T-helper 1 cell (primary cell): ENCODE results near the gene CAMTA1.

ENCODE experiments used
- DNase-seq, 5 donors: peaks; one replicate each; pipeline ENCODE4 v3.0.0-alpha.2; 2012 to 2020

The CAMTA1 gene

DNA sequence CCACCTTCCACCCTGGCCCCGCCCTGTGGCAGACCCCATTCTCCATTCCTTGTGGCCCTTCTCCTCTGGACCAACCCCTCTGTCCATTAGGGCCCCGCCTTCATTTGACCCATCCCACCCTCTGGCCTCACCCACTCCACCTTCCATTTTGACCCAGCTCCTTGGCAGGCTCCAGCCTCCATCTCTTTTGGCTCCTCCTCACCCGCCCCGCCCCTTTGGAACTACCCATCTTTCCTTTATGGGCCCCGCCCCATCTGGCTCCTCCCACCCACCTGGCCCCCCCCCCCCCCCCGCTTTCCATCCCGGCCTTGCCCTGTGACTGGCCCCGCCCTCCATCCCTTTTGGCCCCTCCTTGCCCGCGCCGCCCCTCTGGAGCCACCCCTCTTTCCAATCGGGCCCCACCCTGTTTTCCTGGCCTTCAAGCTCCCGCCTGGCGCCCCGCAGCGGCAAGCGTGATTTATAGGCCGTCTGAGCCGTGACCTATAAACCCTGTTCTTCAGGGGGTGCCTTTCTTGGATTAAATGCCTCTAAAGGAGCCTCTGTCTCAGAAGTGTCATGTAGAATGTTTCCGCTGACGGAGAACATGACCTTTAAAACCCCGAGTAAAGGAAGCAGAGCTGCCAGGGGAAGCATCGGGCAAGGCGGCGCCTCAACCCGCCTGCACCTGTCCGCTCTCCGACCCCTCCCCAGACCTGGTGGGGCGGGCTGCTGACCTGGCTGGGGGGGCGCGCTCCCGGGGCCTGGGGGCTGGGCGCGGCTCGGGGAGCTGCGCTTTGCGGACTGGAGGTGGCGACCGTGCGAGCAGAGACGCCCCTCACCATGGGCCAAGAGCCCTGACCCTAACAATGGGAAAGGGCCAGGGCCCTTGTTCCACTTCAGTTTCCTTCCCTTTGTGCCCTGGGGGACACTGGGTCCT is 178.0 kb downstream of the CAMTA1 start:
- DNase-seq = peak in 3 of 5 donors; percentile 7 to 52 (median 29)

GRCh38 chr1:6963912-6964307 is 178.7 kb downstream of the CAMTA1 start:
- DNase-seq = no peak

- no peak for DNase-seq
These were observed 180.1 kb downstream of the CAMTA1 start for GRCh38 chr1:6965083-6965934.

DNA sequence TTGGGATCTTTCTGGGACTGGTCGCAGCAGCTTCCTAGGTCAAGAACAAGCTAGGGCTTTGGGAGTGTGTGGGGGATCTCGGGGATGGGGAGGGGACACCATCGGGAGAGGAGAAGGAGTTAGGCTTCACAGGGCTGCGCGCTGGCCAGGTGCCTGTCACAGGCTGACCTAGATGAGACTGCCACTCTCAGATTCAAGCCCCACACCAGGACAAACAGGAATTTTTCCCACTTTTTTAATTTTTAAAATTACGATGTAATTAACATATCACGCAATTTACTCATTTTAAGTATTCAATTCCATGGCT is 180.6 kb downstream of the CAMTA1 start:
- DNase-seq = no peak

DNA sequence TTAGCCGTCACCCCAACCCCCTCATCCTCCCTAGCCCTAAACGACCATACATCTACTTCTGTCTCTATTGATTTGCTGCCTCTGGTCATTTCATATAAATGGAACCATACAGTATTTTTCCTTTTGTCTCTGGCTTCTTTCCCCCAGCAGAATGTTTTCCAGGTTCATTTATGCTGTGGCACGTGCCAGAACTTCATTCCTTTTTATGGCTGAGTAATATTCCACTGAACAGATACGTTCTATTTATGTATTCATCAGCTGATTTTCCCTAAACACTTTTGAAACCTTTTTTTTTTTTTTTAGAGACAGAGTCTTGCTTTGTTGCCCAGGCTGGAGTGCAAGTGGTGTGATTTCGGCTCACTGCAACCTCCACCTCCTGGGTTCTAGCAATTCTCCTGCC is 181.1 kb downstream of the CAMTA1 start:
- no peak for DNase-seq

DNA sequence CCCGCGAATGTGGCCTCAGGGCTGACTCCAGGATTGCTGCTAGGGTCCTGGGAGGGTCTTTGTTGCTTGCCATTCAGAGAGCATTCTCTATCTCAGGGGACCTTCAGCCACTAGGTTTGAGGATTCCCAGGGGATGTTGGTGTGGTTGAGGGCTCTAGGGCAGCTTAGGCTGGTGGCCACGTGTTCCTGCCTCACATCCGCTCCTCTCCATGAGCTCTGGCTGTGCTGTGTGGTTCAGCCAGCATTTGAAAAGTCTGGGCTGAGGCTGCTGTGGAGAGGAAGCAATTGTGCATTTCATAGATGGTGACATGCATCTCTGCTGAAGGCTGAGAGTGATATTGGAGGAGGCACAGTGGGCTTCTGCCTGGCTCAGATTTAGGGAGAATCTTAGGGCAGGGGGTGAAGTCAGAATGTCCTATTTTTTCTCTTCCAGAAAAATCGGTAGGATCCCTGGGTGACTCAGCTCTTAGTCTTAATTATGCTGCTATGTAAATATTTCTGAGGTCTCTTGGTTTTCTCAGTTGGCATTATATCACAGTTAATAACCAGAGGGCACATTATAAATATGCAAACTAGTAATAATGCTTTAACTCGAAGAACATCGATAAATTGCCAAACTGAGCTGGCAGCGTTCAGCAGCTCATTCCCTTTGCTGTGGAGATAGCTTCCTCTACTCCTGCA is 182.3 kb downstream of the CAMTA1 start:
- DNase-seq = no peak

GRCh38 chr1:6969106-6969505 is 183.9 kb downstream of the CAMTA1 start:
- no peak for DNase-seq

GRCh38 chr1:6969762-6970161 is 184.5 kb downstream of the CAMTA1 start:
- DNase-seq = no peak

GRCh38 chr1:6970221-6970620 is 185.0 kb downstream of the CAMTA1 start:
- DNase-seq = no peak

DNA sequence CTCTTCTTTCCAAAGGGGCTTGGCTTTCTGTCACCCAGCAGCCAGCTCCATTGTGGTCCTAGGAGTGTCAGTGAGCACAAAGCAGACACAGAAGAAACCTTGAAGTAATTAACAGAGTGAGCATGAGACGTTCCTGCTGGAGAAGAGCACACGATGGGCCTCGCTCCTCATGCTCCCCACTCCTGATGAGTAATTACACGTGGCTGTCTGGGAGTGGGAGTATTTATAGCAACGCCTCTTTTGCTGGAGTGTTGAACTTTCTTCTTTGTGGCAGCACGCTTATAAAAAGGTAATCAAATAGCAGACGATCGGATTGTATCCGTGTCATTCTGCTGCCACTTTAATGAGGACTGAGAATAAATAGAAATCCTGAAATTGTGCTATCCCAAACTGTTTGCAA is 185.8 kb downstream of the CAMTA1 start:
- DNase-seq = no peak

GRCh38 chr1:6971699-6972098 is 186.4 kb downstream of the CAMTA1 start:
- DNase-seq = no peak

DNA sequence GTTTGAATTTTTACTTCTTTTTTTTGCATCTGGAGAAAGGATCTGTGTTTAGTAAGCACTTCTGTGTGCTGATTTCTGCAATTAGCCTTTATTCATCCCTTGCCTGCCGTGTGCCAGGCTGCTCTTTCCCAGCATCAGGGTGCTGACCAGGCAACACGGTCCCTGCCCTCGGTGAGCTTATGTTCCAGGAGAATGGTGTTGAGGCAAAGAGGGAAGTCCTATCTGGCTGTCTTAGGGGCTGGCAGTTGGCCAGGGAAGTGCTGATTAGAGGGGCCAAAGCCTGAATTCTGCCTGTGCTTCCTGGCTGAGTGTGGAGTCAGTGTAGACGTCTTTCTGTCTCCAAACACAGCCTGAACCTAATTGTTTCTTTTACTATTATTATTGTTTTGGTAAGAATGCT is 187.1 kb downstream of the CAMTA1 start:
- no peak for DNase-seq

GRCh38 chr1:6975331-6976043 is 190.2 kb downstream of the CAMTA1 start:
- DNase-seq = no peak

- DNase-seq = no peak
These were observed 190.8 kb downstream of the CAMTA1 start for GRCh38 chr1:6976044-6976375.

DNA sequence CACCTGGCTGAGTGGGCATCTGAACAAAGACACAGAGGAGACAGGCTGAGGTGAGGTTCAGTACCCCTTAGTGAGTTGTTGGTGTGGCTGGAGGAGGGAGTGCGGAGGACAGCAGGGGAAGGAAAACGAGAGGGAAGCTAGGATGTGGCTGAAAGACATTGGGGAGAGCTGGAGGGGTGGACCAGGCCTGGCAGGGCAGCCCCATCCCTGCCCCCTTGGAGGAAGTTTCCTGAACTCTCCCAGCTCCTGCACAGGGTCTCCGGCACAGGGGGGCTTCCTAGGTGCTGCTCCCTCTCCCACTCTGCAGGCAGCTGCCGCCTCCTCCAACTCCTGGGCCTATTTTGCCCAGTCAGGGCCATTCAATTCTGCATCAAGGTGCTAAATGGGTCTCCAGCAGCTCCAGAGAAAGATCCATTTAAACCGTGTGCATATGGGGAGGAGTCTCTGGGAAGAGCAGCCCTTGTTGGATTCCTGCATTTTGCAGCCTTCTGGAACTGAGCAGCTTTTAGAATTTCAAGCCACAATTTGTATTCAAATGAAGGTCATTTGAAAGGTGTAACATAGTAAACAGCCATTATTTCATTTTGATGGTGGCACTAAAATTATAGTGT is 193.9 kb downstream of the CAMTA1 start:
- no peak for DNase-seq

DNA sequence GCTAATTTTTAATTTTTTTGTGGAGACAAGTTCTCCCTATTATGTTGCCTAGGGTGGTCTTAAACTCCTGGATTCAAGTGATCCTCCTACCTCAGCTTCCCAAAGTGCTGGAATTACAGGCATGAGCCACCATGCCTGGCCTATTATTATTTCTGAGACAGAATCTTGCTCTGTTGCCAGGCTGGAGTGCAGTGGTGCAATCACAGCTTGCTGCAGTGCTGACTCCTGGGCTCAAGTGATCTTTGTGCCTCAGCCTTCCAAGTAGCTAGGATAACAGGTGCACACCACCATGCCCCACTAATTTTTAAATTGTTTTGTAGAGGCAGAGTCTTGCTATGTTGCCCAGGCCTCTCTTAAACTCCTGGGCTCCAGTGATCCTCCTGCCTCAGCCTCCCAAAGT is 196.3 kb downstream of the CAMTA1 start:
- DNase-seq = no peak

DNA sequence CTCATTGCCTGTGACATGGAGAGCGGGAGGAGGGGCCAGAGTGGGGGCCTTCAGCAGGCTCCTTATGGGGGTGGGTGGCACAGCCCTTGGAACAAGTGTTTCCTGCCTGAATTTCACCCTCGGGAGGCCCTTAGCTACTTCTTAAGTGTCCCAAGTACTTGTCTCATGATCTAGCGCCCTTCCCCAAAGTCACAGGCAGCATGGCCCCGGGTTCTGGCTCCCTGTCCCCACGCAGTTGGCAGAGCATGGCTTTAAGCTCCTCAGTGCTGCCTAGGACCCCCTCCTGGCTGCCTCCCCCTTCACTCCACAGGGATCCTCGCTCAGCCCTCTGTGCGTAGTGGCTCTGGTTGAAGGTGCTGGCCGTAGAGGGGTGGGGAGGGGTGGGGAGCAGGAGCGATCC is 197.2 kb downstream of the CAMTA1 start:
- DNase-seq = no peak

DNA sequence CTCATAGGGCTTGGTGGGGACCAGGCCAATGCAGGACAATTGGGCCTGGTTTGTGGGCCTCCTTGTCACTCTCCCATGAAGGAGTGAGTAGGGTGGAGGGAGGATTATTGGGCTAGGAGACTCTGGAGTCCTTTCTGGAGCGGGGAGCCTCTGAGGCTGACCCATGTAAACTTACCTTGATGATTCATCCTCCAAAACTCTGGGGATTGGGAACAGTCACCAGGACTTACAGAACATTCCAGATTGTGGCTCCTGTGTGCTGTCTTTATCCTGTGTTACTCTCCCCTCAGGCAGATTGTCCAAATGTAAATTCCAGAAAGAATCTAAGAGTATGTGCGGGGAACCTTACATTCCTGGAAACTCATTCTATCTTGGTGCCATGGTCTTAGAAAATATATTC is 197.6 kb downstream of the CAMTA1 start:
- no peak for DNase-seq

DNA sequence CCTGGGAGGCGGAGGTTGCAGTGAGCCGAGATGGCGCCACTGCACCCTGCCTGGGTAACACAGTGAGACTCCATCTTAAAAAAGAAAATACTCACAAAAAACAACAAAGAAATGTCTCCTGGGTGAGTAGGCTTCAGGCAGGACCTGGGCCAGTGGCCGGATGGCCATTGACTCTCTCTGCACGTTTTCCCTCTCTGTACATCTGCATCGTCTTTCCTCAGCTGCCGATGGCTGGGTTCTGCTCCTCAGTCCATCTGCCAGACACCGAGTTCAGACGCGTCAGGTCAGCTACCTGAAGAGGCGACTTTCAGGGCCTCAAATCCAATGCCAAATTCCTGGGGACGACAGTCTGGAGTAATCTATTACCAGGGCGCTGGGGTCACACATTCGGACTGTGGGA is 199.3 kb downstream of the CAMTA1 start:
- no peak for DNase-seq

DNA sequence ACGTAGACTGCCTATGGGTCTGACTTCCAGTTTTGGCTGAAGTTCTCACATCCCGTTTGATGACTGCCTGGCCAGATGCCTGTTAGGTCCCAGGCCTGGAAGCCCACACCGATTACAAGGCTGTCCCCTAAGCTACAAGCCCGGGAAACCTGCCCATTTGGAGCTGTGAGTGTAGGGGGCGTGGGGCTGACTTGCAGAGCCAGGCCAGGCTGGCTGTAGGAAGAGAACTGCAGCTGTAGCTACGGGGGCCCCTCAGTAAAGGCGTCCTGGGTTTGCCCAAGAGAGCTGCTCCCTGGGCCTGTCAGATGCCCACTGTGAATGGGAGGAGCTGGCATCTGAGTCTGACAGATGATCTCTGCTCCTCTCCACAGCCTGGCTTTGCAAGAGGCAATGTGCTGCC is 199.7 kb downstream of the CAMTA1 start:
- no peak for DNase-seq

DNA sequence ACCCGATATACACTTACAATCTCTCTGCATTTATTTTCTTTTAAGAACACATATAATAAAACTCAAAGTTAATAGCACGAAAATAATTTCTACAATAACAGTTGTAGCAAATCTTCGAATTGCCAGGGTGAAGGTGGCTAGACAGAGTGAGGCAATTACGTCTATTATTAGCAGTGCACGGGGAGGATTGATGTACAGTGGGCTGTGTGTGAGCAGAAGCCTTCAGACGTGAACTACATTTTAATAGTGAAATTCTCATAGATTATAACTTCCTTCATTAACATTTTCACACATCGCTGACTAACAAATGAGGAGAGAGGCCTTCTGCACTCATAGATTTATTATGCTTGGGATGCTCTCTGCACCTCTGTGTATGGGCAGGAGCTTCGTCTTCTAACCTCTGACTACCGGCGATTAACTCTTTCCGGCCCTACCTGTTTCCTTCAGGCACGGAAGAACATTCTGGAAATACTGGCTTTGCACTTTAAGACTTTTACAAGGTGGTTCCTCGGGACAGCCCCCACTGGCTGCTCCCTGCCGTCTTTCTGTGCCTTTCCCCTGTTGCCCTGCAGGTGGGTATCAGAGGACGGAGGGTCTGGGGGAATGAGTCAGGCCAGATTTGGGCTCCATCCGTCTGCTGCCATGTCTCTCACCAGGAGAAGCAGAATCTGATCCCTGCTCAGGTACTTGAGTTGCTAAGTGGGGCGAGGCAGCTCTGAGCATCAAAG is 200.5 kb downstream of the CAMTA1 start:
- DNase-seq = no peak

GRCh38 chr1:6986281-6986680 is 201.0 kb downstream of the CAMTA1 start:
- no peak for DNase-seq
